ENCODE data around the gene PDZD2.
"Not testable (repeated sequence)": the region's sequence is repeated elsewhere in the genome, so short reads cannot be mapped to it uniquely, and the experiment has no call there.

DNA sequence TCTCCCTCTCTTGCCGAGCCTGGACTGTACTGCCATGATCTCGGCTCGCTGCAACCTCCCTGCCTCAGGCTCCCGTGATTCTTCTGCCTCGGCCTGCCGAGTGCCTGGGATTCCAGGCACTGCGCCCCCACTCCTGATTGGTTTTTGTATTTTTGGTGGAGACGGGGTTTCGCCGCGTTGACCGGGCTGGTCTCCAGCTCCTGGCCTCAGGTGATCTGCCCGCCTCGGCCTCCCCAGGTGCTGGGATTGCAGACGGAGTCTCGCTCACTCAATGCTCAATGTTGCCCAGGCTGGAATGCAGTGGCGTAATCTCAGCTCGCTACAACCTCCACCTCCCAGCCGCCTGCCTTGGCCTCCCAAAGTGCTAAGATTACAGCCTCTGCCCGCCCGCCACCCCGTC is 400.2 kb downstream of the PDZD2 start:
- not testable (repeated sequence) for TF ChIP-seq CTCF, POLR2A, EP300 (IDR thresholded peaks at IDR 0.05)
